ENCODE measurements around the gene PDE6G.

DNA sequence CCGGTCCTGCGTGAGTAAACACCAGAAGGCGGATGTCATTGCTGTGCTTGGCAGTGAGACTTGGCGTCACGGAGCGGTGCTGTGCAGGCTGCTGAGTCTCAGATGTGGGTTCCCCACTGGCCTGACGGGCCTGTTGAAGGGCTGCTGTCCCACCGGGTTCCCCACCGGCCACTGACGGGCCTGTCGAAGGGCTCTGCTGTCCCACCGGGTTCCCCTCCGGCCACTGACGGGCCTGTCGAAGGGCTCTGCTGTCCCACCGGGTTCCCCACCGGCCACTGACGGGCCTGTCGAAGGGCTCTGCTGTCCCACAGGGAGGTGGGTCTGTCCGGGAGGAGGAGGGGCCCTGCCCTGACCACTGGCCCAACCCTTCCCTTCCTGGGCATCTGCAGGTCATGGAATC lies 30.3 kb upstream of the PDE6G start:
- TF ChIP-seq, protein P1, sequence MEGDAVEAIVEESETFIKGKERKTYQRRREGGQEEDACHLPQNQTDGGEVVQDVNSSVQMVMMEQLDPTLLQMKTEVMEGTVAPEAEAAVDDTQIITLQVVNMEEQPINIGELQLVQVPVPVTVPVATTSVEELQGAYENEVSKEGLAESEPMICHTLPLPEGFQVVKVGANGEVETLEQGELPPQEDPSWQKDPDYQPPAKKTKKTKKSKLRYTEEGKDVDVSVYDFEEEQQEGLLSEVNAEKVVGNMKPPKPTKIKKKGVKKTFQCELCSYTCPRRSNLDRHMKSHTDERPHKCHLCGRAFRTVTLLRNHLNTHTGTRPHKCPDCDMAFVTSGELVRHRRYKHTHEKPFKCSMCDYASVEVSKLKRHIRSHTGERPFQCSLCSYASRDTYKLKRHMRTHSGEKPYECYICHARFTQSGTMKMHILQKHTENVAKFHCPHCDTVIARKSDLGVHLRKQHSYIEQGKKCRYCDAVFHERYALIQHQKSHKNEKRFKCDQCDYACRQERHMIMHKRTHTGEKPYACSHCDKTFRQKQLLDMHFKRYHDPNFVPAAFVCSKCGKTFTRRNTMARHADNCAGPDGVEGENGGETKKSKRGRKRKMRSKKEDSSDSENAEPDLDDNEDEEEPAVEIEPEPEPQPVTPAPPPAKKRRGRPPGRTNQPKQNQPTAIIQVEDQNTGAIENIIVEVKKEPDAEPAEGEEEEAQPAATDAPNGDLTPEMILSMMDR (IDR thresholded peaks at IDR 0.05) = no peak
- no peak for TF ChIP-seq POLR2A (IDR thresholded peaks at IDR 0.05)

Measured in thyroid gland (tissue), 4 donors.